ENCODE measurements around the gene CERT1.
"Not testable (repeated sequence)": the region's sequence is repeated elsewhere in the genome, so short reads cannot be mapped to it uniquely, and the experiment has no call there.

CERT1 gene

GRCh38 chr5:75511435-75512382 lies at the start of gene CERT1, which contains the start of gene POLK:
Gene CERT1 (minus strand): TSS chr5:75511629. CDS start chr5:75511207, 422 bp downstream.
Gene POLK (plus strand): TSS chr5:75511891.
- Mint-ChIP-seq H3K27me3 (no peaks in the 10 kb centered on the region), H3K4me3 (peak within 1 kb of the TSS; percentile 94), H3K9me3 (ENCODE audit: low read depth) (peaks cover 4% of the 10 kb centered on the region), H3K4me1 (ENCODE audit: low read depth) (peaks cover 57% of the 10 kb centered on the region), H3K36me3 (peaks cover 2% of the 10 kb centered on the region), H3K27ac (peak within 1 kb of the TSS; percentile 93)

GRCh38 chr5:75560655-75561054 lies 49.2 kb upstream of the CERT1 start:
- peaks cover 49% of the 10 kb centered on the region for H3K36me3 Mint-ChIP-seq
- H3K4me1 Mint-ChIP-seq (ENCODE audit: low read depth) = peaks cover 38% of the 10 kb centered on the region
- H3K9me3 Mint-ChIP-seq (ENCODE audit: low read depth); H3K4me3 Mint-ChIP-seq; H3K27ac Mint-ChIP-seq; H3K27me3 Mint-ChIP-seq: not testable (repeated sequence)

GRCh38 chr5:75558981-75559632 lies 47.7 kb upstream of the CERT1 start:
- Mint-ChIP-seq H3K9me3 (ENCODE audit: low read depth) (peaks cover 7% of the 10 kb centered on the region), H3K4me1 (ENCODE audit: low read depth) (peaks cover 27% of the 10 kb centered on the region), H3K4me3 (no peak overlapping the region), H3K27me3 (no peaks in the 10 kb centered on the region), H3K27ac (no peak overlapping the region), H3K36me3 (peaks cover 52% of the 10 kb centered on the region)

- Mint-ChIP-seq H3K27ac (no peak overlapping the region), H3K9me3 (ENCODE audit: low read depth) (peaks cover 4% of the 10 kb centered on the region), H3K4me3 (no peak overlapping the region)
These were observed 46.8 kb upstream of the CERT1 start for GRCh38 chr5:75558221-75558620.

GRCh38 chr5:75553358-75553757 lies 41.9 kb upstream of the CERT1 start:
- Mint-ChIP-seq H3K4me1 (ENCODE audit: low read depth) (peaks cover 12% of the 10 kb centered on the region), H3K4me3 (no peak overlapping the region), H3K27ac (no peak overlapping the region), H3K9me3 (ENCODE audit: low read depth) (peaks cover 3% of the 10 kb centered on the region), H3K36me3 (peaks cover 52% of the 10 kb centered on the region), H3K27me3 (no peaks in the 10 kb centered on the region)

More at GRCh38 chr5:75558221-75558620, 46.8 kb upstream of the CERT1 start:
- no peaks in the 10 kb centered on the region for H3K27me3 Mint-ChIP-seq
- peaks cover 51% of the 10 kb centered on the region for H3K36me3 Mint-ChIP-seq
- H3K4me1 Mint-ChIP-seq (ENCODE audit: low read depth) = peaks cover 20% of the 10 kb centered on the region

GRCh38 chr5:75552764-75553163 lies 41.3 kb upstream of the CERT1 start:
- no peak overlapping the region for H3K27ac Mint-ChIP-seq
- H3K27me3 Mint-ChIP-seq = no peaks in the 10 kb centered on the region
- no peak overlapping the region for H3K4me3 Mint-ChIP-seq
- peaks cover 9% of the 10 kb centered on the region for H3K4me1 Mint-ChIP-seq (ENCODE audit: low read depth)
- H3K36me3 Mint-ChIP-seq = peaks cover 48% of the 10 kb centered on the region
- peaks cover 3% of the 10 kb centered on the region for H3K9me3 Mint-ChIP-seq (ENCODE audit: low read depth)

GRCh38 chr5:75551471-75551870 lies 40.0 kb upstream of the CERT1 start:
- H3K36me3 Mint-ChIP-seq = peaks cover 43% of the 10 kb centered on the region
- H3K4me3 Mint-ChIP-seq = no peak overlapping the region
- no peaks in the 10 kb centered on the region for H3K9me3 Mint-ChIP-seq (ENCODE audit: low read depth)
- H3K27me3 Mint-ChIP-seq = no peaks in the 10 kb centered on the region
- H3K4me1 Mint-ChIP-seq (ENCODE audit: low read depth) = peaks cover 3% of the 10 kb centered on the region
- H3K27ac Mint-ChIP-seq = no peak overlapping the region

GRCh38 chr5:75550597-75550996 lies 39.2 kb upstream of the CERT1 start:
- H3K27ac Mint-ChIP-seq = no peak overlapping the region
- H3K4me1 Mint-ChIP-seq (ENCODE audit: low read depth) = no peaks in the 10 kb centered on the region
- no peak overlapping the region for H3K4me3 Mint-ChIP-seq
- H3K9me3 Mint-ChIP-seq (ENCODE audit: low read depth) = no peaks in the 10 kb centered on the region
- H3K36me3 Mint-ChIP-seq = peaks cover 39% of the 10 kb centered on the region
- H3K27me3 Mint-ChIP-seq = no peaks in the 10 kb centered on the region

- Mint-ChIP-seq H3K36me3 (peaks cover 26% of the 10 kb centered on the region), H3K4me1 (ENCODE audit: low read depth) (no peaks in the 10 kb centered on the region), H3K4me3 (no peak overlapping the region), H3K27me3 (no peaks in the 10 kb centered on the region), H3K9me3 (ENCODE audit: low read depth) (no peaks in the 10 kb centered on the region), H3K27ac (no peak overlapping the region)
These were observed 36.4 kb upstream of the CERT1 start for GRCh38 chr5:75547812-75548211.

GRCh38 chr5:75546830-75547229 lies 35.4 kb upstream of the CERT1 start:
- Mint-ChIP-seq H3K36me3 (peaks cover 22% of the 10 kb centered on the region), H3K4me3 (no peak overlapping the region), H3K27ac (no peak overlapping the region)

GRCh38 chr5:75545131-75545530 lies 33.7 kb upstream of the CERT1 start:
- Mint-ChIP-seq H3K27me3 (no peaks in the 10 kb centered on the region), H3K36me3 (peaks cover 15% of the 10 kb centered on the region), H3K4me1 (ENCODE audit: low read depth) (peaks cover 2% of the 10 kb centered on the region), H3K4me3 (no peak overlapping the region), H3K27ac (no peak overlapping the region), H3K9me3 (ENCODE audit: low read depth) (no peaks in the 10 kb centered on the region)

More at GRCh38 chr5:75546830-75547229, 35.4 kb upstream of the CERT1 start:
- no peaks in the 10 kb centered on the region for H3K4me1 Mint-ChIP-seq (ENCODE audit: low read depth)
- no peaks in the 10 kb centered on the region for H3K27me3 Mint-ChIP-seq
- no peaks in the 10 kb centered on the region for H3K9me3 Mint-ChIP-seq (ENCODE audit: low read depth)

- no peak overlapping the region for H3K4me3 Mint-ChIP-seq
- peaks cover 6% of the 10 kb centered on the region for H3K9me3 Mint-ChIP-seq (ENCODE audit: low read depth)
- peaks cover 25% of the 10 kb centered on the region for H3K4me1 Mint-ChIP-seq (ENCODE audit: low read depth)
- H3K36me3 Mint-ChIP-seq = peaks cover 21% of the 10 kb centered on the region
- H3K27ac Mint-ChIP-seq = no peak overlapping the region
- no peaks in the 10 kb centered on the region for H3K27me3 Mint-ChIP-seq
These were observed 26.8 kb upstream of the CERT1 start for GRCh38 chr5:75538211-75538610.

GRCh38 chr5:75536694-75537360 lies 25.4 kb upstream of the CERT1 start:
- peaks cover 27% of the 10 kb centered on the region for H3K4me1 Mint-ChIP-seq (ENCODE audit: low read depth)

GRCh38 chr5:75536147-75536546 lies 24.7 kb upstream of the CERT1 start:
- no peak overlapping the region for H3K4me3 Mint-ChIP-seq
- H3K36me3 Mint-ChIP-seq = peaks cover 31% of the 10 kb centered on the region
- H3K27me3 Mint-ChIP-seq = no peaks in the 10 kb centered on the region
- peaks cover 27% of the 10 kb centered on the region for H3K4me1 Mint-ChIP-seq (ENCODE audit: low read depth)
- H3K27ac Mint-ChIP-seq = no peak overlapping the region
- H3K9me3 Mint-ChIP-seq (ENCODE audit: low read depth) = peaks cover 6% of the 10 kb centered on the region

More at GRCh38 chr5:75536694-75537360, 25.4 kb upstream of the CERT1 start:
- Mint-ChIP-seq H3K36me3 (peaks cover 29% of the 10 kb centered on the region), H3K27me3 (no peaks in the 10 kb centered on the region), H3K9me3 (ENCODE audit: low read depth) (peaks cover 6% of the 10 kb centered on the region), H3K27ac (no peak overlapping the region), H3K4me3 (no peak overlapping the region)

GRCh38 chr5:75534734-75535133 lies 23.3 kb upstream of the CERT1 start:
- no peaks in the 10 kb centered on the region for H3K27me3 Mint-ChIP-seq
- H3K4me3 Mint-ChIP-seq = no peak overlapping the region
- H3K36me3 Mint-ChIP-seq = peaks cover 31% of the 10 kb centered on the region
- peaks cover 6% of the 10 kb centered on the region for H3K9me3 Mint-ChIP-seq (ENCODE audit: low read depth)
- H3K27ac Mint-ChIP-seq = no peak overlapping the region
- H3K4me1 Mint-ChIP-seq (ENCODE audit: low read depth) = peaks cover 29% of the 10 kb centered on the region
